Panc1 (cell line): ENCODE results near the gene PDGFD. TPM values are rescaled to one million over a fixed set of nuclear protein-coding genes. Genes with fewer than 3 reads are reported as not detected.

Experiments
- ATAC-seq: fragments of 200-7000 bp; cut with Tn5 transposase; 2 replicates; pipeline ENCODE4 v1.9.1; 2020; ENCODE audit warnings: mild to moderate bottlenecking, moderate library complexity
- BruUV-seq: library from RNA; stranded (reverse); fragments of 400-500 nt; replicated peaks from 2 replicates; lab custom pipeline; 2021; lab: Mats Ljungman, UMichigan
- CTCF ChIA-PET: fragments of 300-600 bp; sonication (Branson Sonifier 250); formaldehyde crosslinking; loops from one replicate; lab custom pipeline; 2022; ENCODE audit warnings: antibody characterized with exemption; lab: Charles Lee
- POLR2A ChIA-PET: fragments of 300-600 bp; sonication (Branson Sonifier 250); formaldehyde crosslinking; loops from one replicate; lab custom pipeline; 2022; ENCODE audit warnings: antibody characterized with exemption; lab: Charles Lee
- DNase-seq: peaks from one replicate; pipeline ENCODE4 v3.0.0-alpha.2; 2010; ENCODE audit warnings: low read depth, low spot score
- H3K27ac ChIP-seq: 2 replicates; pipeline ENCODE4 v1.5.1; 2011; ENCODE audit warnings: mild to moderate bottlenecking, low read length, inconsistent platforms
- H3K27me3 ChIP-seq: fragments of 200-500 bp; sonication (Bioruptor generic); 2 replicates; pipeline ENCODE4 v1.6.0; 2014; ENCODE audit warnings: low read length, inconsistent platforms; ENCODE audit not compliant: control insufficient read depth, insufficient read depth
- H3K36me3 ChIP-seq: fragments of 200-500 bp; sonication (Bioruptor generic); 2 replicates; pipeline ENCODE4 v1.5.1; 2014; ENCODE audit warnings: inconsistent platforms, mild to moderate bottlenecking, low read length, moderate library complexity; ENCODE audit not compliant: control insufficient read depth, insufficient read depth
- H3K4me1 ChIP-seq: 2 replicates; pipeline ENCODE4 v1.5.1; 2011; ENCODE audit warnings: inconsistent platforms, mild to moderate bottlenecking, low read length, moderate library complexity; ENCODE audit not compliant: control insufficient read depth, insufficient read depth
- H3K4me3 ChIP-seq, 2 experiments: 2 replicates each; pipeline ENCODE4 v1.5.1; 2011 to 2012; ENCODE audit warnings: low read depth in 2 of 2, low read length in 2 of 2, mild to moderate bottlenecking in 2 of 2, inconsistent platforms in 1 of 2, moderate library complexity in 1 of 2
- H3K9me3 ChIP-seq: fragments of 200-500 bp; sonication (Bioruptor generic); 2 replicates; pipeline ENCODE4 v1.5.1; 2014; ENCODE audit warnings: low read depth, mild to moderate bottlenecking, inconsistent platforms, low read length, moderate library complexity; ENCODE audit not compliant: control insufficient read depth, insufficient read depth
- CTCF ChIP-seq: fragments of 450-650 bp; IDR thresholded peaks from 2 replicates; pipeline ENCODE4 v1.5.1; 2017; ENCODE audit warnings: mild to moderate bottlenecking
- POLR2AphosphoS5 ChIP-seq: IDR thresholded peaks from 2 replicates; pipeline ENCODE4 v1.6.1; 2012; ENCODE audit warnings: mild to moderate bottlenecking, low read depth, low read length, moderate library complexity
- REST ChIP-seq, 2 experiments: IDR thresholded peaks; 2 replicates each; pipeline ENCODE4 v1.6.1; 2011 to 2012; ENCODE audit warnings: low read depth in 2 of 2, control low read depth in 1 of 2, low read length in 1 of 2, mild to moderate bottlenecking in 1 of 2, moderate library complexity in 1 of 2; ENCODE audit not compliant: insufficient read depth in 1 of 2
- SIN3A ChIP-seq: IDR thresholded peaks from 2 replicates; pipeline ENCODE4 v1.6.1; 2012; ENCODE audit warnings: low read depth, mild to moderate bottlenecking, low read length, moderate library complexity, borderline replicate concordance; ENCODE audit not compliant: insufficient read depth
- TCF7L2 ChIP-seq: IDR thresholded peaks from 2 replicates; pipeline ENCODE4 v1.6.1; 2011; ENCODE audit warnings: mild to moderate bottlenecking, low read depth, low read length, inconsistent platforms
- in situ Hi-C: cut with HindIII; loops from 2 replicates; pipeline ENCODE4 v1.10.0; 2016; ENCODE audit warnings: low sequenced_read_pairs, low pct_unique_long_range_greater_than_20kb
- intact Hi-C: fragments of 100-400 bp; cut with micrococcal nuclease; formaldehyde crosslinking; loops from one replicate; pipeline ENCODE4 v1.10.0; 2022; ENCODE audit not compliant: unreplicated experiment
- total RNA-seq: library from RNA; stranded (reverse); gene quantifications from one replicate; pipeline ENCODE4 v1.2.1, GENCODE V29; 2021; ENCODE audit not compliant: unreplicated experiment

The PDGFD gene
- total RNA-seq, 1 experiment from 2014 or later = 1.3 TPM

- no peak for TF ChIP-seq CTCF
- no peak for TF ChIP-seq TCF7L2
- TF ChIP-seq REST (IDR thresholded peaks at IDR 0.05; ENCODE audit: insufficient read depth in 1 of 2, low read depth in 2 of 2, low read length in 1 of 2) = no peak
- no peak for TF ChIP-seq POLR2AphosphoS5
- TF ChIP-seq SIN3A = no peak
- CTCF ChIA-PET = no interaction called here
- Histone ChIP-seq H3K27me3 (no peaks in the 10 kb centered on the region), H3K27ac (no peak overlapping the region), H3K9me3 (no peaks in the 10 kb centered on the region), H3K4me1 (no peaks in the 10 kb centered on the region), H3K4me3 (no peak overlapping the region), H3K36me3 (no peaks in the 10 kb centered on the region)
- ATAC-seq = no peak
- DNase-seq = no peak
- no TSS peak for BruUV-seq
- POLR2A ChIA-PET = no interaction called here
- intact Hi-C loops (no loop called here), in situ Hi-C loops (no loop called here)
Measured at GRCh38 chr11:103890654-103891053, 273.3 kb downstream of the PDGFD start.

- Histone ChIP-seq H3K4me1 (no peaks in the 10 kb centered on the region), H3K27me3 (no peaks in the 10 kb centered on the region), H3K9me3 (no peaks in the 10 kb centered on the region), H3K36me3 (no peaks in the 10 kb centered on the region), H3K27ac (no peak overlapping the region), H3K4me3 (no peak overlapping the region)
- ChIA-PET CTCF (no interaction called here), POLR2A (no interaction called here)
- TF ChIP-seq POLR2AphosphoS5 = no peak
- TF ChIP-seq TCF7L2 = no peak
- TF ChIP-seq SIN3A = no peak
- TF ChIP-seq REST (IDR thresholded peaks at IDR 0.05; ENCODE audit: insufficient read depth in 1 of 2, low read depth in 2 of 2, low read length in 1 of 2) = no peak
- TF ChIP-seq CTCF = no peak
- no TSS peak for BruUV-seq
- intact Hi-C loops = no loop called here
- ATAC-seq = no peak
- in situ Hi-C loops = no loop called here
- no peak for DNase-seq
Measured at GRCh38 chr11:103889679-103890078, 274.3 kb downstream of the PDGFD start.
